ENCODE results near the gene ABHD2.

ABHD2 gene

DNA sequence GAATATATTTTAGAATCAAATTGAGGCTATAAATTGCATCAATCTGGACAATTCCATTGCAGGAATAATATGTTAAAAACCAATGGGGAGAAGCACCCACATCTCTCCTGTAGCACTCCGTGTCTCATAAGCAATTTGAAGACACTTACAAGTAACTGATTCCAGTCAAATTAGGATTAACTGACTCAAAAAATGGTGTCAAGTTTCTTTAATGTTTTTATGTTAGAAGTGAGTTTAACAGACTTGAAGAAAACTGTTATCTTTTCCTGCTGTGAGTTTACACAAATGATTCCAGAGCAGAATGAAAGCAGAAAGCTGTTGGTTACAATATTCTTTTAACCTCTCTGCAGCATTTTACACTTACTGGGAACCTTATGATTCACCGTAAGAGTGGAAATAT lies 109.9 kb downstream of the ABHD2 start:
- H3K4me3 ChIP-seq (replicated peaks; ENCODE audit: low read depth, low read length): no peak overlapping the region
- DNase-seq (ENCODE audit: extremely low read depth, low read depth): no peak
- TF ChIP-seq CTCF (IDR thresholded peaks at IDR 0.05; ENCODE audit: low read depth, low read length, missing control alignments): no peak

DNA sequence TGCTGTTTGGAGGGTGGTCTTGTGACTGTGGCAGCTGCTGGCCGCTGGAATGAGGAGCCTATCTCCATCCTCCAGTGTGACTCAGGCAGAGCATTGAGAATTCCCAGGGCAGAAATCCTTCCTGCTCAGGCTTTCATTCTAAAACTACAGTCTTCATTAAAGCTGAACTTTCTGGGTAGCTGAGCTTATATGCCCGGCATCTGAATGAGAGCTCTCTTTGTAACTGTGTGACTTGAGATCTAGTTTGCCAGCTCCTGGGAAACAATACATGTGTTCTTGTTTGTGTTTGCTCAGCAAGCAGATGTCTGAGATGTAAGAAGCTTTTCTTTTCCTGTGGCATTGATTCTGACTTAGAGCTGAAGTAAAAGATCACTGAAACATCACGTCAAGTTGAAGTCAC lies 110.7 kb downstream of the ABHD2 start:
- DNase-seq (ENCODE audit: extremely low read depth, low read depth): no peak
- TF ChIP-seq CTCF (IDR thresholded peaks at IDR 0.05; ENCODE audit: low read depth, low read length, missing control alignments): no peak
- no peak overlapping the region for H3K4me3 ChIP-seq (replicated peaks; ENCODE audit: low read depth, low read length)

GRCh38 chr15:89199746-89200145 lies 111.5 kb downstream of the ABHD2 start:
- H3K4me3 ChIP-seq (replicated peaks; ENCODE audit: low read depth, low read length): no peak overlapping the region
- no peak for DNase-seq (ENCODE audit: extremely low read depth, low read depth)
- TF ChIP-seq CTCF (IDR thresholded peaks at IDR 0.05; ENCODE audit: low read depth, low read length, missing control alignments): no peak

- DNase-seq (ENCODE audit: extremely low read depth, low read depth): no peak
- H3K4me3 ChIP-seq (replicated peaks; ENCODE audit: low read depth, low read length): no peak overlapping the region
- TF ChIP-seq CTCF (IDR thresholded peaks at IDR 0.05; ENCODE audit: low read depth, low read length, missing control alignments): no peak
Observed at GRCh38 chr15:89200182-89200581, 111.9 kb downstream of the ABHD2 start.

DNA sequence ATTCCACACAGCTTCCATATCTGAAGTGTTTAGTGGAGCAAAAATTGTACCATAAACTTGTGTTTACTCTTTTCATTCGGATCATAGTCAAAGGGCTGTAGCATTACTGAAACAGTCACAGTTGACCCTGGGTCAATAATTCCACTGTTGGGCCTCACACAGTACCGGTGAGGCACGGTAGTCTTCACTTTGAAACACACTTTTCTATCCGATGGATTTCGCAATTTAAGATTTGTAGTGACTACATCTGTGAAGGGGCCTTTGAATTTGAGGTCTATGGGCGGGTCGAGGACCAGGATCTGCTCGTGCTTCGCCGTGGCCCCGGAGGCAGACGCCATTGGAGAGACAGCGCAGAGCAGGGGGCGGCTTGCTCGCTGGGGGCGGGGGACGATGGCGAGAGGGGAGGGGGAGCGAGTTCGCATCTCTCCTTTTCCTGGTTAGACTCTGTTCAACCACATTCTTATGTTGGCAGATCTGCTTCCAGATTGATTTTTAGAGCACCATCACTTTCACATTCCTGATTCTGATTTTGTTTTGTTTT lies 113.3 kb downstream of the ABHD2 start:
- DNase-seq (ENCODE audit: extremely low read depth, low read depth): no peak
- no peak for TF ChIP-seq CTCF (IDR thresholded peaks at IDR 0.05; ENCODE audit: low read depth, low read length, missing control alignments)
- no peak overlapping the region for H3K4me3 ChIP-seq (replicated peaks; ENCODE audit: low read depth, low read length)

GRCh38 chr15:89203705-89204273 lies 115.5 kb downstream of the ABHD2 start:
- no peak for DNase-seq (ENCODE audit: extremely low read depth, low read depth)
- no peak overlapping the region for H3K4me3 ChIP-seq (replicated peaks; ENCODE audit: low read depth, low read length)
- no peak for TF ChIP-seq CTCF (IDR thresholded peaks at IDR 0.05; ENCODE audit: low read depth, low read length, missing control alignments)
